ENCODE results near the gene MAEA.

MAEA gene

DNA sequence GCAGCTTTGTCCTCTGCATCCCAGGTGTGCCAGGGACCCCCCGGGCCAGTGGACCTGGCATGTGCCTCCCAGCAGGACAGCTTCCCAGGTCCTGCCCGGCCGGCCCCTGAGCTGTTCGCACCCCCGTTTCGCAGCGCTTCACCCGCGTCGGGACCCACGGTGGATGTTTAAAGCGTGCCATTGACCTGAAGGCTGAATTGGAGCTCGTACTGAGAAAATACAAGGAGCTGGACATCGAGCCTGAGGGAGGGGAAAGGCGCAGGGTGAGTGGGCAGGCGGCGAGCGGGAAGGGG is 65.2 kb downstream of the MAEA start:
- Histone ChIP-seq H3K4me2 (ENCODE audit: low read length) (no peak overlapping the region), H3K9me2 (ENCODE audit: low read depth, low read length) (no peaks in the 10 kb centered on the region), H3K4me3 (ENCODE audit: low read depth, low read length, poor library complexity, severe bottlenecking) (no peak overlapping the region), H4K20me1 (ENCODE audit: insufficient read depth, low read length) (no peaks in the 10 kb centered on the region), H3F3A (ENCODE audit: insufficient read depth, low read length) (no peaks in the 10 kb centered on the region), H3K27ac (ENCODE audit: low read depth, low read length, poor library complexity, severe bottlenecking) (no peak overlapping the region), H3K9me3 (ENCODE audit: low read length) (no peaks in the 10 kb centered on the region), H3K27me3 (ENCODE audit: insufficient read depth, low read length) (no peaks in the 10 kb centered on the region), H3K9ac (ENCODE audit: low read length) (no peak overlapping the region), H3K4me1 (ENCODE audit: insufficient read depth, low read length, severe bottlenecking) (peaks cover 6% of the 10 kb centered on the region), H3K36me3 (ENCODE audit: insufficient read depth, low read length) (0 out of 2 replicates have a peak, but pooled peaks cover 4% of the 10 kb centered on the region), H3K79me2 (ENCODE audit: insufficient read depth, low read length) (no peaks in the 10 kb centered on the region), H2AFZ (ENCODE audit: low read length) (no peak overlapping the region)
- no peak for TF ChIP-seq CTCF (IDR thresholded peaks at IDR 0.05; ENCODE audit: low read length)
- TF ChIP-seq EZH2 (IDR thresholded peaks at IDR 0.05; ENCODE audit: borderline replicate concordance, low read length) = no peak

DNA sequence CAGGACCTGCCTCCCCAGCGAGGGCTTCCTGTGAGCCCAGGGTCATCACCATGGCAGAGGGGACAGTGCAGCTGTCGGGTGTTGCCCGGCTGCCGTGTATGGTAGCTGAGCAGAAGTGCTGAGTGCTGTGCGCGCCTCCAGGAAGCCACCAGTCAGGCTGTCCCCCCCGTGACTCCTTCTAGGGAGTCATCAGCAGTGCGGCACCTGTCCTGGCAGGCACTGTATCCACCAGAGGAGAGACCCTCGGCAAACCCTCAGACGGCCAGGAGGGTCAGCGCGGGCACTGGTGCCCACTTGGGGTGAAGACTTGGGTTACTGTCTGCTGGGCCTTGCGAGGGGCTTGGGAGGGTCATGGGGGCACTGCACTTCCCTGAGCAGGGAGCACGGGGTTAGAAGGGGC is 65.7 kb downstream of the MAEA start:
- Histone ChIP-seq H3K4me3 (ENCODE audit: low read depth, low read length, poor library complexity, severe bottlenecking) (no peak overlapping the region), H3F3A (ENCODE audit: insufficient read depth, low read length) (no peaks in the 10 kb centered on the region), H3K9me3 (ENCODE audit: low read length) (no peaks in the 10 kb centered on the region), H3K36me3 (ENCODE audit: insufficient read depth, low read length) (0 out of 2 replicates have a peak, but pooled peaks cover 4% of the 10 kb centered on the region), H3K9me2 (ENCODE audit: low read depth, low read length) (no peaks in the 10 kb centered on the region), H4K20me1 (ENCODE audit: insufficient read depth, low read length) (no peaks in the 10 kb centered on the region), H3K4me2 (ENCODE audit: low read length) (no peak overlapping the region), H3K27ac (ENCODE audit: low read depth, low read length, poor library complexity, severe bottlenecking) (no peak overlapping the region), H2AFZ (ENCODE audit: low read length) (no peak overlapping the region), H3K79me2 (ENCODE audit: insufficient read depth, low read length) (no peaks in the 10 kb centered on the region), H3K4me1 (ENCODE audit: insufficient read depth, low read length, severe bottlenecking) (peaks cover 6% of the 10 kb centered on the region), H3K27me3 (ENCODE audit: insufficient read depth, low read length) (no peaks in the 10 kb centered on the region), H3K9ac (ENCODE audit: low read length) (no peak overlapping the region)
- no peak for TF ChIP-seq CTCF (IDR thresholded peaks at IDR 0.05; ENCODE audit: low read length)

GRCh38 chr4:1356181-1356998 is 66.7 kb downstream of the MAEA start:
- H3K79me2 ChIP-seq (ENCODE audit: insufficient read depth, low read length) = no peaks in the 10 kb centered on the region
- H3K4me2 ChIP-seq (ENCODE audit: low read length) = no peak overlapping the region
- no peaks in the 10 kb centered on the region for H3K9me2 ChIP-seq (ENCODE audit: low read depth, low read length)
- H3K4me1 ChIP-seq (ENCODE audit: insufficient read depth, low read length, severe bottlenecking) = peaks cover 5% of the 10 kb centered on the region
- no peaks in the 10 kb centered on the region for H3K9me3 ChIP-seq (ENCODE audit: low read length)
- peak; percentile 52 for TF ChIP-seq CTCF (IDR thresholded peaks at IDR 0.05; ENCODE audit: low read length)
- TF ChIP-seq EZH2 (IDR thresholded peaks at IDR 0.05; ENCODE audit: borderline replicate concordance, low read length) = no peak
- no peaks in the 10 kb centered on the region for H3K27me3 ChIP-seq (ENCODE audit: insufficient read depth, low read length)
- no peak overlapping the region for H3K4me3 ChIP-seq (ENCODE audit: low read depth, low read length, poor library complexity, severe bottlenecking)
- no peak overlapping the region for H3K27ac ChIP-seq (ENCODE audit: low read depth, low read length, poor library complexity, severe bottlenecking)
- H2AFZ ChIP-seq (ENCODE audit: low read length) = no peak overlapping the region
- H3K9ac ChIP-seq (ENCODE audit: low read length) = no peak overlapping the region
- no peaks in the 10 kb centered on the region for H3F3A ChIP-seq (ENCODE audit: insufficient read depth, low read length)
- H4K20me1 ChIP-seq (ENCODE audit: insufficient read depth, low read length) = no peaks in the 10 kb centered on the region
- 0 out of 2 replicates have a peak, but pooled peaks cover 4% of the 10 kb centered on the region for H3K36me3 ChIP-seq (ENCODE audit: insufficient read depth, low read length)

Data from OCI-LY1 (cell line).